WI38 (cell line): ENCODE results near the gene ACTG1.

Experiments
- H3K4me3 ChIP-seq: 2 replicates; pipeline ENCODE4 v1.5.1; 2011; ENCODE audit warnings: low read depth, mild to moderate bottlenecking, control low read depth, low read length
- TF ChIP-seq, protein P1 (sequence below): IDR thresholded peaks from 2 replicates; pipeline ENCODE4 v1.5.1; 2012; ENCODE audit warnings: low read depth, mild to moderate bottlenecking, control low read depth, low read length

The ACTG1 gene

DNA sequence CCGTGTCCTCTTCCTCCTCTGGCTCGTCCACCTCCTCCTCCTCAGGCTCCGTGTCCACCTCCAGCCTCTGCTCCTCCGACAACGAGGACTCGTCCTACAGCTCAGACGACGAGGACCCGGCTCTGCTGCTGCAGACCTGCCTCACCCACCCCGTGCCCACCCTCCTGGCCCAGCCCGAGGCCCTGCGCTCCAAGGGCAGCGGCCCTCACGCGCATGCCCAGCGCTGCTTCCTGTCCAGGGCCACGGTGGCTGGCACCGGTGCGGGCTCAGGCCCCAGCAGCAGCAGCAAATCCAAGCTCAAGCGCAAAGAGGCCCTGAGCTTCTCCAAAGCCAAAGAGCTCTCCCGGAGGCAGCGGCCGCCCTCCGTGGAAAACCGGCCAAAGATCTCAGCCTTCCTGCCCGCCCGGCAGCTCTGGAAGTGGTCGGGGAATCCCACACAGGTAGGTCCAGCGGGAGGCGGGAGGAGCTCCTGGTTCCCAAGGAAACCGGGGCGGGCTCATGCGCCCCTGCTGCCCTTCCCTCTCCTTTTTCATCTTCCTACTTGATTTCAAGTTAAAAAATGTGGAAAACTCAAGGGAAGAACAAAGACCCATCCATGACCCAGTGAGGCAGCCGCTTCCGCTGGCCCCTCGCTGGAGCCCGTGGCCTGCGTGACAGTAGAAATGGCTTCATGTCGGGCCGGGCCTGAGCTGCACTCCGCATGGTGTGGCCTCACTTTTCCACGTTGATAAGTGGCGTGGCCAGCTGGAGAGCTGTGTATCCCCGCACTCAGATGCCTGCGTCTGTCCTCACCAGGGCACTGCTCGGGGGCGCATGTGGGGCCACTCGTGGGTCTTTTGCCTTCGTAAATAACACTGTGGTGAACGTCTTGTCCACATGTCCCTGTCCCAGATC is 50.7 kb downstream of the ACTG1 start:
- H3K4me3 ChIP-seq: no peak overlapping the region
- TF ChIP-seq, protein P1, sequence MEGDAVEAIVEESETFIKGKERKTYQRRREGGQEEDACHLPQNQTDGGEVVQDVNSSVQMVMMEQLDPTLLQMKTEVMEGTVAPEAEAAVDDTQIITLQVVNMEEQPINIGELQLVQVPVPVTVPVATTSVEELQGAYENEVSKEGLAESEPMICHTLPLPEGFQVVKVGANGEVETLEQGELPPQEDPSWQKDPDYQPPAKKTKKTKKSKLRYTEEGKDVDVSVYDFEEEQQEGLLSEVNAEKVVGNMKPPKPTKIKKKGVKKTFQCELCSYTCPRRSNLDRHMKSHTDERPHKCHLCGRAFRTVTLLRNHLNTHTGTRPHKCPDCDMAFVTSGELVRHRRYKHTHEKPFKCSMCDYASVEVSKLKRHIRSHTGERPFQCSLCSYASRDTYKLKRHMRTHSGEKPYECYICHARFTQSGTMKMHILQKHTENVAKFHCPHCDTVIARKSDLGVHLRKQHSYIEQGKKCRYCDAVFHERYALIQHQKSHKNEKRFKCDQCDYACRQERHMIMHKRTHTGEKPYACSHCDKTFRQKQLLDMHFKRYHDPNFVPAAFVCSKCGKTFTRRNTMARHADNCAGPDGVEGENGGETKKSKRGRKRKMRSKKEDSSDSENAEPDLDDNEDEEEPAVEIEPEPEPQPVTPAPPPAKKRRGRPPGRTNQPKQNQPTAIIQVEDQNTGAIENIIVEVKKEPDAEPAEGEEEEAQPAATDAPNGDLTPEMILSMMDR: no peak

DNA sequence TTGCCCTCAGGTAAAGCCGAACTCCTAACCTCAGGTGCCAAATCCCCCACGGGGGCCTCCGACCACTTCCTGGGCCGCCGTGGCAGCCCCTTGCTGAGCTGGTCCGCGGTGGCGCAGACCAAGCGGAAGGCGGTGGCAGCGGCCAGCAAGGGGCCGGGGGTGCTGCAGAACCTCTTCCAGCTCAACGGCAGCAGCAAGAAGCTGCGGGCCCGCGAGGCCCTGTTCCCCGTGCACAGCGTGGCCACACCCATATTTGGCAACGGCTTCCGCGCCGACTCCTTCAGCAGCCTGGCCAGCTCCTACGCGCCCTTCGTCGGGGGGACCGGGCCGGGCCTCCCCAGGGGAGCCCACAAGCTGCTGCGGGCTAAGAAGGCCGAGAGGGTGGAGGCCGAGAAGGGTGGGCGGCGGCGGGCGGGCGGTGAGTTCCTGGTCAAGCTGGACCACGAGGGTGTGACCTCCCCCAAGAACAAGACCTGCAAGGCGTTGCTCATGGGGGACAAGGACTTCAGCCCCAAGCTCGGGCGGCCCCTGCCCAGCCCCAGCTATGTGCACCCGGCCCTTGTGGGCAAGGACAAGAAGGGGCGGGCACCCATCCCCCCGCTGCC is 51.6 kb downstream of the ACTG1 start:
- no peak overlapping the region for H3K4me3 ChIP-seq
- TF ChIP-seq, protein P1: no peak
